ENCODE data around the gene FIGN. TPM values are rescaled to one million over a fixed set of nuclear protein-coding genes. Genes with fewer than 3 reads are reported as not detected.

Gene FIGN
- total RNA-seq, 4 donors from 2014 or later = 5.8 to 12.0 (median 11.1) TPM

DNA sequence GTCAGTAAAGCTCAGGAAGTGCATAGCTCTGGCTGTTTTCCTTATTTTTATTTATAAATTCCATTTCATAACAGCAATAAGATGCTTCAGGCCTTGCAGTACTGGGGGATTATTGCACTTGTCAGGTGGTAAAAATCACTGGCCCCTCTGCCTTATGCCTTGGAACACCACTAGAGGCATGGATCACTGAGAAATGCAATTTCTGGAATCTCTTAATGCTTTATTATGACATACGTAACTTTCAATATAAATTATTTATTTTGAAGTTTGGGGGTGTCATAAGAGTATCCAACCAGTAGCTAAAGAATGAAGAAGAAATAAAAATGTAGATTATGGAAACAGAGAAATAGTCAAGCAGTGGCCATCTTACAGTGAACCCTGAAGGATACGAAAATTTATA is 183.1 kb downstream of the FIGN start:
- Histone ChIP-seq H3K27ac (replicated peaks in 1 of 4) (no peak overlapping the region), H3K36me3 (no peaks in the 10 kb centered on the region), H3K4me1 (peaks cover 0 to 13% (median 4%) of the 10 kb centered on the region in 4 donors), H3K27me3 (no peaks in the 10 kb centered on the region), H3K4me3 (no peak overlapping the region), H3K9me3 (no peaks in the 10 kb centered on the region)
- intact Hi-C loops (cut with DNase I) = no loop called here
- no peak for DNase-seq (ENCODE audit: extremely low spot score)
- no peak for TF ChIP-seq POLR2AphosphoS5 (IDR thresholded peaks at IDR 0.05)
- no peak for TF ChIP-seq EP300 (IDR thresholded peaks at IDR 0.05)
- TF ChIP-seq, protein P1, sequence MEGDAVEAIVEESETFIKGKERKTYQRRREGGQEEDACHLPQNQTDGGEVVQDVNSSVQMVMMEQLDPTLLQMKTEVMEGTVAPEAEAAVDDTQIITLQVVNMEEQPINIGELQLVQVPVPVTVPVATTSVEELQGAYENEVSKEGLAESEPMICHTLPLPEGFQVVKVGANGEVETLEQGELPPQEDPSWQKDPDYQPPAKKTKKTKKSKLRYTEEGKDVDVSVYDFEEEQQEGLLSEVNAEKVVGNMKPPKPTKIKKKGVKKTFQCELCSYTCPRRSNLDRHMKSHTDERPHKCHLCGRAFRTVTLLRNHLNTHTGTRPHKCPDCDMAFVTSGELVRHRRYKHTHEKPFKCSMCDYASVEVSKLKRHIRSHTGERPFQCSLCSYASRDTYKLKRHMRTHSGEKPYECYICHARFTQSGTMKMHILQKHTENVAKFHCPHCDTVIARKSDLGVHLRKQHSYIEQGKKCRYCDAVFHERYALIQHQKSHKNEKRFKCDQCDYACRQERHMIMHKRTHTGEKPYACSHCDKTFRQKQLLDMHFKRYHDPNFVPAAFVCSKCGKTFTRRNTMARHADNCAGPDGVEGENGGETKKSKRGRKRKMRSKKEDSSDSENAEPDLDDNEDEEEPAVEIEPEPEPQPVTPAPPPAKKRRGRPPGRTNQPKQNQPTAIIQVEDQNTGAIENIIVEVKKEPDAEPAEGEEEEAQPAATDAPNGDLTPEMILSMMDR (IDR thresholded peaks at IDR 0.05) = no peak
- TF ChIP-seq POLR2A (IDR thresholded peaks at IDR 0.05; ENCODE audit: low read depth) = no peak
- WGBS = 93% methylated on average over 2 of the region's 2 CpGs

DNA sequence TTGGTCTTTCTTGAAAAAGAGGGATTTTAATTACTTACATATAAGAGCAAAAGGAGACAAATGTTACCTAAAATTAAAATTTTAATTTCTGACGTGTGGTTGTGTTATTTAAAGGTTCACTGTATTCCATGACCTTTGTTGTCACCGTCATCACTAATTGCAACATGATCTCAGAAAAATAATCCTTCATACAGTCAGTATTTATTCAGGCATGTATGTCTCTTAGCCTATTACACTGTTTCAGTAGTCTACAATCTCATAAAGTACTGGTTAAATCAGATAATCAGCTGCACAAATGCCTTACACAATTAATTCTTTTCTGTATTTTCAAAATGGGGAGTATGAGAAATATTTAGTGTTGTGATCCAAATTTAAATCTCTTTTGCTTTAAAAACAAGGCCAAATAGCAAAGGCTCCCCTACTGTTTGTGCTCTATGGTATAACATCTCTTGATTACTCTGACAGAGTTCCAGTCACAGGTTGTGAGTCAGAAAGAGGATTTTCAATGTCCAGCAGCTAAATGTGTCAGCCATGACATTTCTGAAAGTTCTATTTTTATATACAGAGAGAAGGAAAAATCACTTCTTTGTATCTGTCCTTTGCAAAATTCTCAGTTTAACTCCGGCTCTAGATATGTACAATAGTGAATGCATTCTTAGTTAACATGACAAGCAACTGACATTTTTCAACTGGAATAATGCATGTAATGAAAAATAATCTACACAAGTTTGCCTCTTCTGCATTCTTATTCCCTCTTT is 184.0 kb downstream of the FIGN start:
- Histone ChIP-seq H3K27me3 (no peaks in the 10 kb centered on the region), H3K4me1 (peaks cover 0 to 13% (median 4%) of the 10 kb centered on the region in 4 donors), H3K4me3 (no peak overlapping the region), H3K36me3 (no peaks in the 10 kb centered on the region), H3K27ac (replicated peaks in 1 of 4) (no peak overlapping the region), H3K9me3 (no peaks in the 10 kb centered on the region)
- 68% methylated on average over 3 of the region's 3 CpGs for WGBS
- DNase-seq (ENCODE audit: extremely low spot score) = no peak
- intact Hi-C loops (cut with DNase I) = no loop called here
- TF ChIP-seq, protein P1 (IDR thresholded peaks at IDR 0.05) = no peak
- TF ChIP-seq POLR2AphosphoS5 (IDR thresholded peaks at IDR 0.05) (no peak), POLR2A (IDR thresholded peaks at IDR 0.05; ENCODE audit: low read depth) (no peak)

DNA sequence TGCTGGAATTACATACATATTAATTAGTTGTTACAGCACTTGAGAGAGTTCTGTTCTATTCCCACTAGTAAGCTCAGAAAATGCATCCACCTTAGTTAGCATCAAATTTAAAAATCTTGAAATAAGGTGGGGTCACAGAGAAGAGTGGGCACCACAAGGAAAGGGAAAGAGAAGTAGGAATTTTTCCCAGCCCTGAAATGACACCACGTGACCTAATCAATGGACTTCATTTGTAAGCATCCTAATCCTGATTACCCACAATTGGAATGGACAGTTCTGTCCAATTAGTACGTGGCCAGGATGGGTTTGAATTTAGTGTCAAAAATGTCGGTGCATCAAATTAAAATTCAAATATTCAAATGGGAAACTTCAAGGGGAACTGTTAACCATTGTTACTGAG is 186.8 kb downstream of the FIGN start:
- Histone ChIP-seq H3K36me3 (no peaks in the 10 kb centered on the region), H3K4me1 (peaks cover 0 to 8% (median 4%) of the 10 kb centered on the region in 4 donors), H3K9me3 (no peaks in the 10 kb centered on the region), H3K27me3 (no peaks in the 10 kb centered on the region), H3K4me3 (no peak overlapping the region), H3K27ac (replicated peaks in 1 of 4) (no peak overlapping the region)
- no peak for DNase-seq (ENCODE audit: extremely low spot score)
- TF ChIP-seq EP300 (IDR thresholded peaks at IDR 0.05) (no peak), POLR2A (IDR thresholded peaks at IDR 0.05; ENCODE audit: low read depth) (no peak), POLR2AphosphoS5 (IDR thresholded peaks at IDR 0.05) (no peak)
- TF ChIP-seq, protein P1 (IDR thresholded peaks at IDR 0.05) = no peak
- intact Hi-C loops (cut with DNase I) = no loop called here
- 91% methylated on average over 3 of the region's 3 CpGs for WGBS
